Activated B cell treated with CpG ODN at 0.5 μM for 24 hours (primary cell): ENCODE data around the gene P2RX2. TPM values are rescaled to one million over a fixed set of nuclear protein-coding genes. Genes with fewer than 3 reads are reported as not detected.

ENCODE experiments used
- ATAC-seq: fragments of 200-7000 bp; cut with Tn5 transposase; one replicate; pipeline ENCODE4 v1.10.0; 2021; ENCODE audit warnings: low read depth, mild to moderate bottlenecking, moderate library complexity
- CTCF ChIA-PET: fragments of 350-600 bp; sonication (Branson Sonifier 250); formaldehyde crosslinking; loops from one replicate; lab custom pipeline; 2021; ENCODE audit warnings: antibody characterized with exemption; lab: Charles Lee
- POLR2A ChIA-PET: fragments of 350-600 bp; sonication (Branson Sonifier 250); formaldehyde crosslinking; loops from one replicate; lab custom pipeline; 2021; ENCODE audit warnings: antibody characterized with exemption; lab: Charles Lee
- DNase-seq: peaks from one replicate; pipeline ENCODE4 v3.0.0; 2022
- H3K27ac Mint-ChIP-seq: one replicate; pipeline ENCODE4 v1.8.0; 2020; ENCODE audit warnings: mixed read lengths
- H3K27me3 Mint-ChIP-seq: one replicate; pipeline ENCODE4 v1.8.0; 2021; ENCODE audit warnings: mixed read lengths
- H3K36me3 Mint-ChIP-seq: one replicate; pipeline ENCODE4 v1.8.0; 2021; ENCODE audit warnings: low read depth, mixed read lengths
- H3K4me1 Mint-ChIP-seq: one replicate; pipeline ENCODE4 v1.8.0; 2021; ENCODE audit warnings: mixed read lengths
- H3K4me3 Mint-ChIP-seq: one replicate; pipeline ENCODE4 v1.8.0; 2020; ENCODE audit warnings: mild to moderate bottlenecking, mixed read lengths
- H3K9me3 Mint-ChIP-seq: one replicate; pipeline ENCODE4 v1.8.0; 2020; ENCODE audit warnings: mixed read lengths
- intact Hi-C: fragments of 100-400 bp; cut with micrococcal nuclease; formaldehyde crosslinking; loops from one replicate; pipeline ENCODE4 v1.15.1; 2024
- total RNA-seq: library from RNA; stranded (reverse); gene quantifications from 2 replicates; pipeline ENCODE4 v1.2.3, GENCODE V29; 2022
- TF ChIP-seq, protein P1 (sequence below): fragments of 200-600 bp; IDR thresholded peaks from one replicate; pipeline ENCODE4 v1.8.0; 2022; ENCODE audit warnings: antibody characterized with exemption, mild to moderate bottlenecking

P2RX2 gene
- total RNA-seq, 1 donor from 2014 or later: not detected

DNA sequence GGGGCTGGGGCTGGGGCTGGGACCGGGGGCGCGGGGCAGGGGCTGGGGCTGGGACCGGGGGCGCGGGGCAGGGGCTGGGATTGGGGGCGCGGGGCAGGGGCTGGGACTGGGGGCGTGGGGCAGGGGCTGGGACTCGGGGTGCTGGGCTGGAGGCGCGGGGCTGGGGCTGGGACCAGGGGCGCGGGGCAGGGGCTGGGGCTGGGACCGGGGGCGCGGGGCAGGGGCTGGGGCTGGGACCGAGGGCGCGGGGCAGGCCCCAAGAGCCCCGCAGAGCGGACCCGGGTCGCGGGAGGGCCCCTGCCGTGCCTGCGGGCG lies 452 bp downstream of the P2RX2 start:
- intact Hi-C loops: no loop called here
- Mint-ChIP-seq H3K4me1 (peaks cover 11% of the 10 kb centered on the region), H3K27ac (no peak overlapping the region), H3K36me3 (no peaks in the 10 kb centered on the region), H3K9me3 (no peaks in the 10 kb centered on the region), H3K27me3 (peaks cover 17% of the 10 kb centered on the region), H3K4me3 (no peak overlapping the region)
- TF ChIP-seq, protein P1, sequence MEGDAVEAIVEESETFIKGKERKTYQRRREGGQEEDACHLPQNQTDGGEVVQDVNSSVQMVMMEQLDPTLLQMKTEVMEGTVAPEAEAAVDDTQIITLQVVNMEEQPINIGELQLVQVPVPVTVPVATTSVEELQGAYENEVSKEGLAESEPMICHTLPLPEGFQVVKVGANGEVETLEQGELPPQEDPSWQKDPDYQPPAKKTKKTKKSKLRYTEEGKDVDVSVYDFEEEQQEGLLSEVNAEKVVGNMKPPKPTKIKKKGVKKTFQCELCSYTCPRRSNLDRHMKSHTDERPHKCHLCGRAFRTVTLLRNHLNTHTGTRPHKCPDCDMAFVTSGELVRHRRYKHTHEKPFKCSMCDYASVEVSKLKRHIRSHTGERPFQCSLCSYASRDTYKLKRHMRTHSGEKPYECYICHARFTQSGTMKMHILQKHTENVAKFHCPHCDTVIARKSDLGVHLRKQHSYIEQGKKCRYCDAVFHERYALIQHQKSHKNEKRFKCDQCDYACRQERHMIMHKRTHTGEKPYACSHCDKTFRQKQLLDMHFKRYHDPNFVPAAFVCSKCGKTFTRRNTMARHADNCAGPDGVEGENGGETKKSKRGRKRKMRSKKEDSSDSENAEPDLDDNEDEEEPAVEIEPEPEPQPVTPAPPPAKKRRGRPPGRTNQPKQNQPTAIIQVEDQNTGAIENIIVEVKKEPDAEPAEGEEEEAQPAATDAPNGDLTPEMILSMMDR: no peak
- CTCF ChIA-PET: no interaction called here
- POLR2A ChIA-PET: no interaction called here
- ATAC-seq (no peak), DNase-seq (no peak)

- TF ChIP-seq, protein P1: no peak
- no peak overlapping the region for H3K4me3 Mint-ChIP-seq
- peaks cover 1% of the 10 kb centered on the region for H3K36me3 Mint-ChIP-seq
- intact Hi-C loops: no loop called here
- peaks cover 17% of the 10 kb centered on the region for H3K27me3 Mint-ChIP-seq
- H3K27ac Mint-ChIP-seq: no peak overlapping the region
- peaks cover 11% of the 10 kb centered on the region for H3K4me1 Mint-ChIP-seq
- POLR2A ChIA-PET: no interaction called here
- no peaks in the 10 kb centered on the region for H3K9me3 Mint-ChIP-seq
- DNase-seq (no peak), ATAC-seq (no peak)
- CTCF ChIA-PET: no interaction called here
Measured at GRCh38 chr12:132619386-132620112, 973 bp downstream of the P2RX2 start.

DNA sequence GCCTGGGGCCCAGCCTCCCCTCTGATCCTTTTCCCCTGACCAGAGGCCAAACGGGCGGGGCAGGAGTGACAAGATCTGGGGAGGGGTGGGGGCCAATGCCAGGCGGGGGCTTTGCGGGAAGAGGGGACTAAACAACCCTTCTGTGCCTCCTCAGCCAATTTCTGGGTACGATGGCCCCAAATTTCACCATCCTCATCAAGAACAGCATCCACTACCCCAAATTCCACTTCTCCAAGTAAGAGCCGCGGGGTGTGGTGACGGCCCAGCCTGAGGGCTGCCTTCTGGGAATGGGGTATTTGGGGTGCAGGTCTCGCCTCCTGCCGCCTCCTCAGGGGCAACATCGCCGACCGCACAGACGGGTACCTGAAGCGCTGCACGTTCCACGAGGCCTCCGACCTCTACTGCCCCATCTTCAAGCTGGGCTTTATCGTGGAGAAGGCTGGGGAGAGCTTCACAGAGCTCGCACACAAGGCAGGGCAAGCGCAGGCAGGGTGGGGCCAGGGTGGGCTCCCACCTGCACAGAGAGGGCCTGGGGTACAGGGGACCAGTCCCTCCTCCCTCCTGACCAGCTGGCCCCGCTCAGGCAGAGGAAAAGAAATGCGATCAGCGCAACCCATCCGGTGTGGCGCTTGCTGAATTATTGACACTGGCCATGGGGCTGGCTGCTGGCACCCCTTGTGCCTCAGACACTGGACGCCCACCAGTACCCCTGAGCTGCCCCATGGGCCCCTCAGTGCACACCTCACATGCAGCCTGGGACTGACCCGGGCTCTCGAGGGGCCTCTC lies 1.7 kb downstream of the P2RX2 start:
- Mint-ChIP-seq H3K4me1 (peaks cover 6% of the 10 kb centered on the region), H3K9me3 (no peaks in the 10 kb centered on the region), H3K27me3 (peaks cover 14% of the 10 kb centered on the region), H3K4me3 (no peak overlapping the region), H3K27ac (no peak overlapping the region), H3K36me3 (peaks cover 9% of the 10 kb centered on the region)
- ChIA-PET POLR2A (no interaction called here), CTCF (no interaction called here)
- TF ChIP-seq, protein P1: no peak
- DNase-seq (no peak), ATAC-seq (no peak)
- intact Hi-C loops: no loop called here

GRCh38 chr12:132620899-132621656 lies 2.5 kb downstream of the P2RX2 start:
- intact Hi-C loops: no loop called here
- ATAC-seq (no peak), DNase-seq (no peak)
- peaks cover 14% of the 10 kb centered on the region for H3K36me3 Mint-ChIP-seq
- peaks cover 9% of the 10 kb centered on the region for H3K27me3 Mint-ChIP-seq
- H3K9me3 Mint-ChIP-seq: no peaks in the 10 kb centered on the region
- TF ChIP-seq, protein P1: no peak
- ChIA-PET POLR2A (no interaction called here), CTCF (no interaction called here)
- H3K4me1 Mint-ChIP-seq: peaks cover 6% of the 10 kb centered on the region
- H3K27ac Mint-ChIP-seq: no peak overlapping the region
- H3K4me3 Mint-ChIP-seq: no peak overlapping the region
